HFFc6 (cell line): Measurements from ENCODE around the gene CYP24A1. TPM values are rescaled to one million over a fixed set of nuclear protein-coding genes. Genes with fewer than 3 reads are reported as not detected.

Source experiments
- DNase-seq: peaks from one replicate; pipeline ENCODE4 v3.0.0-alpha.2; 2018
- H3K27ac Mint-ChIP-seq: 2 replicates; pipeline ENCODE4 v1.8.0; 2020; ENCODE audit warnings: mild to moderate bottlenecking, mixed read lengths
- H3K27me3 Mint-ChIP-seq: 2 replicates; pipeline ENCODE4 v1.8.0; 2021; ENCODE audit warnings: mild to moderate bottlenecking, moderate library complexity, mixed read lengths; ENCODE audit not compliant: insufficient read depth
- H3K36me3 Mint-ChIP-seq: 2 replicates; pipeline ENCODE4 v1.8.0; 2021; ENCODE audit warnings: low read depth, mixed read lengths
- H3K4me1 Mint-ChIP-seq: 2 replicates; pipeline ENCODE4 v1.8.0; 2020; ENCODE audit warnings: low read depth, mixed read lengths
- H3K4me3 Mint-ChIP-seq: 2 replicates; pipeline ENCODE4 v1.8.0; 2020; ENCODE audit warnings: mild to moderate bottlenecking, moderate library complexity, mixed read lengths
- H3K9me3 Mint-ChIP-seq: 2 replicates; pipeline ENCODE4 v1.8.0; 2020; ENCODE audit warnings: mild to moderate bottlenecking, mixed read lengths
- CTCF ChIP-seq: fragments of 200-600 bp; sonication (generic); IDR thresholded peaks from 2 replicates; pipeline ENCODE4 v1.5.0; 2021; ENCODE audit warnings: antibody characterized with exemption, mild to moderate bottlenecking
- total RNA-seq, 6 experiments: library from RNA; stranded (reverse); fragmentation: NEBNext Ultra II Directional; extraction: Animal tissue kit (Norgen Biotek cat#: 25700); gene quantifications; 2 replicates in 1 of 6; 3 replicates in 5 of 6; pipeline ENCODE4 v1.2.3, GENCODE V29; 2021

The CYP24A1 gene
- total RNA-seq, 6 experiments from 2014 or later = 0.11 to 1.1 (median 0.37) TPM; not detected in 2

DNA sequence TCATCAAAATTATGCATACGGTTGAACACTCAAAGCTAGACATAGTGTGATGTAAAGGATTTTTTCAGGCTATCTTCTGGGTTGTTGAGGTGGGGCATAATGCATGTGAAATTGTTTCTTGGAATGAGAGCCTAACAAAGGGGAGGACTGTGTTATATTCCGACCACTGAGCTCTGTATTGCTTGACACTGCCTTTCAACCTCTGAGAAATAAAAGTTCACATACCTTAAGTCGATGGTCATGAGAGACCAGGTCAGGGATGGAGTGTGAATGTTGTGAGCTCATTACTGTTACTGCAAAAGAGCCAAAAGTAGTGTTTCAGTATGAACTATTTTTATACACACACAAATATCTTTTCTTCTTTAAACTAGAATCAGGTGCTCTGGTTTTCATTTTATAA, 39.1 kb upstream of the CYP24A1 start:
- no peak for DNase-seq
- H3K27me3 Mint-ChIP-seq = no peaks in the 10 kb centered on the region

DNA sequence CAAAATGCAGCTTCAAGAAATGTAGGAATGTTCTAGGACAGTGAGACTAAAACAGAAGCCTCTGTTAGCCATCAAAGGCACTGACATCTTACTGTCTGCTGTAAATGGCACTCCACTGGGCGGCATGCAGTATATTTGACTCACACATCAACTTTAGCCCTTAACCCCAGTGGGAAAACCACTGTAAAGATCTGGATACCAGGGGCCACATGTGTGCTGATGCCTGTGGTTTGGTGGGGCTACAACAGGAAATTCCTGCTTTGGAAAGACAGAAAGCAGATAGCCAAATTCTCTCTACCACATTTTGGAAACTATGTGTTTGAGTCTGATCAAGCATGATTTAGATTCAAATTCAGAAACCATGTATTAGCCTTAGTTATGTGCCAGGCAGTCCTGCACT, 38.4 kb upstream of the CYP24A1 start:
- H3K27me3 Mint-ChIP-seq = no peaks in the 10 kb centered on the region
- TF ChIP-seq CTCF = no peak
- no peak overlapping the region; the same call in 1 of the 2 replicates for H3K4me3 Mint-ChIP-seq
- H3K4me1 Mint-ChIP-seq = peaks cover 46% of the 10 kb centered on the region
- H3K27ac Mint-ChIP-seq = no peak overlapping the region
- H3K36me3 Mint-ChIP-seq = peaks cover 11% of the 10 kb centered on the region; the same call in 1 of the 2 replicates
- DNase-seq = peak; percentile 22
- H3K9me3 Mint-ChIP-seq = no peaks in the 10 kb centered on the region

More for the DNA sequence above, 39.1 kb upstream of the CYP24A1 start:
- peaks cover 11% of the 10 kb centered on the region; the same call in 1 of the 2 replicates for H3K36me3 Mint-ChIP-seq
- no peaks in the 10 kb centered on the region for H3K9me3 Mint-ChIP-seq
- TF ChIP-seq CTCF = no peak
- H3K27ac Mint-ChIP-seq = no peak overlapping the region
- no peak overlapping the region for H3K4me3 Mint-ChIP-seq
- H3K4me1 Mint-ChIP-seq = peaks cover 46% of the 10 kb centered on the region

DNA sequence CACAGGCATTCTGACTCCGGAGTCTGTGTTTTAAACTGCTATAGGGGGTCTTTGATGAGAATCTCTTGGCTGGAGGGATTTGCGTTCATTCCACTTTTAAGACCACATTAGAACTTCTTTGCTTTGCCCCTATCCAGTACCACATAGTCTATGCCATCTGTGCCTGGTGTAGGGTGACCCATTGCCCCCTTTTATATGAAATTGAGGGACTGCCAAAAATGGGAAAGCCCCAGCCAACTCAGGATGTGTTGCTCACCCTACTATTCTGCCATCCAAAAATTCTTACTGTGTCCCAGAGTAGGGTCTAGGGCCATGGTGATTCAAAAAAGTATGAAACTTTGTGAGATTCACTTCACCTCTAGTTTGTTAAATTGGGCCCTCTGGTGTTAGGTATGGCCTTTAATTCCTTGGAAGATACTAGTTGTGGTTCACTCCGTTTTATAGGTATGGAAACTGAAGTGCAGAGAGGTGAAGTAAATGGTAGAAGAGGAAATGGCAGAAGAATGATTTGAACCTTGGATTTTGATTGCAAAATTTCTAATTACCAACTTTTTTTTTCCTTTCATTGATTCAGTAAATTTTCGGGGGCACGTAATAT, 35.5 kb upstream of the CYP24A1 start:
- peak overlapping the region; percentile 79 for H3K27ac Mint-ChIP-seq

GRCh38 chr20:54208548-54209176, 34.9 kb upstream of the CYP24A1 start:
- peak overlapping the region; percentile 91 for H3K4me3 Mint-ChIP-seq
- H3K4me1 Mint-ChIP-seq = peaks cover 46% of the 10 kb centered on the region
- no peaks in the 10 kb centered on the region for H3K9me3 Mint-ChIP-seq
- DNase-seq = peak; percentile 52
- H3K36me3 Mint-ChIP-seq = peaks cover 6% of the 10 kb centered on the region; the same call in 1 of the 2 replicates
- H3K27me3 Mint-ChIP-seq = peaks cover 4% of the 10 kb centered on the region; the same call in 1 of the 2 replicates
- peak overlapping the region; percentile 79 for H3K27ac Mint-ChIP-seq
- TF ChIP-seq CTCF = no peak

More for the DNA sequence above, 35.5 kb upstream of the CYP24A1 start:
- peaks cover 46% of the 10 kb centered on the region for H3K4me1 Mint-ChIP-seq
- peak; percentile 55; the same call in 1 of the 2 replicates for TF ChIP-seq CTCF
- DNase-seq = peak; percentile 3
- peaks cover 6% of the 10 kb centered on the region; the same call in 1 of the 2 replicates for H3K36me3 Mint-ChIP-seq
- no peaks in the 10 kb centered on the region for H3K9me3 Mint-ChIP-seq
- peak overlapping the region; percentile 91 for H3K4me3 Mint-ChIP-seq
- H3K27me3 Mint-ChIP-seq = peaks cover 4% of the 10 kb centered on the region; the same call in 1 of the 2 replicates

DNA sequence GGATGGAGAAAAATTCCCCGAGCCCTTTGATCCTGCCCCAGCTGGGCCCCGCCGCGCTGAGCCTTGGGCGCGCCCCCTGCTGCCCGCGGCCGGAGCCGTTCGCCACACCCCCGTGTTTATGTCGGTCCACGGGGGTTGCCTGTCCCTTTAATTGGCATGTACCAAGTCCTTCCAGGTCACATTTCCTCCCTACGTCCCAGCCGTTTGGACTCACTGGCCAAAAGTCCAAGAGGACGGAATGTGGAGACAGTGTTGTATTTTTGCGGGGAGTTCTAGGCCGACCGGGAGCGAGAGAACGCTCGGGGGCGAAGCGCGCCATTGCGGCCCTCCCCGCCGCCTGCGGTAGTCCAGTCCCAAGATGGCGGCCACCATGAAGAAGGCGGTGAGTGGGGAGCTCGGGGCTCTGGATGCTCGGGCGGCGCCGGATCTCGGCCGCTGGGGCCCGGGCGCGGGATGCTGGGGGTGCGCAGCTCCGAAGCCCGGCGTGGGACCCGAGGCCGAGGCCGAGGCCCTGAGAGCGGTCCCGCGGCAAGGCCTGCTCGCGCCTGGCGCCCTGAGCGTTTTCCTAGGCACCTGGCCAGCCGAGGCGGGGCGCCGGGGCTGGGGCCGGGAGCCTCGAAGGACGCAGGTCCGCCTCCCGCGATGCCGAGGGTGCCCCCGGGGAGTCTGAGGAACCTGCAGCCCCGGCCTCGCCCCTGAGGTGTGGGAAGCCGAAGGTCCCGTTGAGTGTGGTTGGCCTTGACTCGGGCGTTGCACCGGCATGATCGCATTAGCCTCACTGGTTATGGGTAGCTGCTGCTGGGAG, 34.2 kb upstream of the CYP24A1 start, which contains the start of gene PFDN4:
PFDN4 (plus strand) TSS at position 345 of the 805 bp plus-strand sequence; CDS start at position 359, 14 bp downstream.
- peak; percentile 91 for TF ChIP-seq CTCF
- Mint-ChIP-seq H3K9me3 (no peaks in the 10 kb centered on the region), H3K4me3 (peak within 1 kb of the TSS; percentile 95), H3K27ac (peak within 1 kb of the TSS; percentile 100), H3K36me3 (peaks cover 6% of the 10 kb centered on the region; the same call in 1 of the 2 replicates), H3K4me1 (peaks cover 45% of the 10 kb centered on the region), H3K27me3 (peaks cover 4% of the 10 kb centered on the region; the same call in 1 of the 2 replicates)
- peak; percentile 73 for DNase-seq
